ENCODE data around the gene HIPK2.

HIPK2 gene

GRCh38 chr7:139701908-139702307, 75.9 kb downstream of the HIPK2 start:
- TF ChIP-seq TEAD4 (IDR thresholded peaks at IDR 0.05) = no peak
- no peak for TF ChIP-seq ZBTB7A (IDR thresholded peaks at IDR 0.05; ENCODE audit: low read depth)
- no peak for TF ChIP-seq NFIC (IDR thresholded peaks at IDR 0.05)
- TF ChIP-seq EP300 (IDR thresholded peaks at IDR 0.05; ENCODE audit: borderline replicate concordance) = no peak
- no peak for TF ChIP-seq YY1 (IDR thresholded peaks at IDR 0.05; ENCODE audit: low read depth)
- no peak for TF ChIP-seq FOXM1 (IDR thresholded peaks at IDR 0.05; ENCODE audit: borderline replicate concordance, low read depth)
- no peak for TF ChIP-seq REST (IDR thresholded peaks at IDR 0.05; ENCODE audit: low read depth)
- no peak for TF ChIP-seq RAD21 (IDR thresholded peaks at IDR 0.05; ENCODE audit: low read depth)
- no peak for TF ChIP-seq CREB1 (IDR thresholded peaks at IDR 0.05; ENCODE audit: low read depth)
- no peak for TF ChIP-seq TCF12 (IDR thresholded peaks at IDR 0.05; ENCODE audit: low read depth)
- no peak for TF ChIP-seq MAX (IDR thresholded peaks at IDR 0.05)
- no peak for TF ChIP-seq TAF1 (IDR thresholded peaks at IDR 0.05; ENCODE audit: low read depth)
- TF ChIP-seq USF1 (IDR thresholded peaks at IDR 0.05) = no peak

GRCh38 chr7:139700505-139701235, 77.1 kb downstream of the HIPK2 start:
- TF ChIP-seq TEAD4 (IDR thresholded peaks at IDR 0.05) = no peak
- no peak for TF ChIP-seq TCF12 (IDR thresholded peaks at IDR 0.05; ENCODE audit: low read depth)
- no peak for TF ChIP-seq FOXM1 (IDR thresholded peaks at IDR 0.05; ENCODE audit: borderline replicate concordance, low read depth)

- TF ChIP-seq TCF12 (IDR thresholded peaks at IDR 0.05; ENCODE audit: low read depth) (no peak), CEBPB (IDR thresholded peaks at IDR 0.05) (no peak), CREB1 (IDR thresholded peaks at IDR 0.05; ENCODE audit: low read depth) (no peak), YY1 (IDR thresholded peaks at IDR 0.05; ENCODE audit: low read depth) (no peak), ZBTB7A (IDR thresholded peaks at IDR 0.05; ENCODE audit: low read depth) (no peak), EGR1 (IDR thresholded peaks at IDR 0.05) (no peak), NFIC (IDR thresholded peaks at IDR 0.05) (no peak), TEAD4 (IDR thresholded peaks at IDR 0.05) (no peak), TAF1 (IDR thresholded peaks at IDR 0.05; ENCODE audit: low read depth) (no peak), USF1 (IDR thresholded peaks at IDR 0.05) (no peak), RAD21 (IDR thresholded peaks at IDR 0.05; ENCODE audit: low read depth) (no peak), FOXM1 (IDR thresholded peaks at IDR 0.05; ENCODE audit: borderline replicate concordance, low read depth) (no peak)
These were observed 77.9 kb downstream of the HIPK2 start for GRCh38 chr7:139699640-139700504.

GRCh38 chr7:139698844-139699243, 79.0 kb downstream of the HIPK2 start:
- TF ChIP-seq NFIC (IDR thresholded peaks at IDR 0.05) (no peak), ZBTB7A (IDR thresholded peaks at IDR 0.05; ENCODE audit: low read depth) (no peak), FOXM1 (IDR thresholded peaks at IDR 0.05; ENCODE audit: borderline replicate concordance, low read depth) (no peak), TCF12 (IDR thresholded peaks at IDR 0.05; ENCODE audit: low read depth) (no peak), MAX (IDR thresholded peaks at IDR 0.05) (no peak), CREB1 (IDR thresholded peaks at IDR 0.05; ENCODE audit: low read depth) (no peak), EP300 (IDR thresholded peaks at IDR 0.05; ENCODE audit: borderline replicate concordance) (no peak), EGR1 (IDR thresholded peaks at IDR 0.05) (no peak), CEBPB (IDR thresholded peaks at IDR 0.05) (no peak), RAD21 (IDR thresholded peaks at IDR 0.05; ENCODE audit: low read depth) (no peak)

- TF ChIP-seq TEAD4 (IDR thresholded peaks at IDR 0.05) = no peak
- no peak for TF ChIP-seq YY1 (IDR thresholded peaks at IDR 0.05; ENCODE audit: low read depth)
- TF ChIP-seq TAF1 (IDR thresholded peaks at IDR 0.05; ENCODE audit: low read depth) = no peak
- no peak for TF ChIP-seq EGR1 (IDR thresholded peaks at IDR 0.05)
- TF ChIP-seq CREB1 (IDR thresholded peaks at IDR 0.05; ENCODE audit: low read depth) = no peak
- TF ChIP-seq NFIC (IDR thresholded peaks at IDR 0.05) = no peak
- no peak for TF ChIP-seq CEBPB (IDR thresholded peaks at IDR 0.05)
- TF ChIP-seq TCF12 (IDR thresholded peaks at IDR 0.05; ENCODE audit: low read depth) = no peak
- TF ChIP-seq EP300 (IDR thresholded peaks at IDR 0.05; ENCODE audit: borderline replicate concordance) = no peak
These were observed 79.5 kb downstream of the HIPK2 start for GRCh38 chr7:139698278-139698677.

- TF ChIP-seq FOXM1 (IDR thresholded peaks at IDR 0.05; ENCODE audit: borderline replicate concordance, low read depth) = no peak
- TF ChIP-seq EGR1 (IDR thresholded peaks at IDR 0.05) = no peak
- no peak for TF ChIP-seq ZBTB7A (IDR thresholded peaks at IDR 0.05; ENCODE audit: low read depth)
- TF ChIP-seq REST (IDR thresholded peaks at IDR 0.05; ENCODE audit: low read depth) = no peak
- no peak for TF ChIP-seq MAX (IDR thresholded peaks at IDR 0.05)
- no peak for TF ChIP-seq RAD21 (IDR thresholded peaks at IDR 0.05; ENCODE audit: low read depth)
- TF ChIP-seq NFIC (IDR thresholded peaks at IDR 0.05) = no peak
- no peak for TF ChIP-seq CEBPB (IDR thresholded peaks at IDR 0.05)
These were observed 80.7 kb downstream of the HIPK2 start for GRCh38 chr7:139697056-139697455.
